ENCODE results near the gene CCDC183.

Gene CCDC183

DNA sequence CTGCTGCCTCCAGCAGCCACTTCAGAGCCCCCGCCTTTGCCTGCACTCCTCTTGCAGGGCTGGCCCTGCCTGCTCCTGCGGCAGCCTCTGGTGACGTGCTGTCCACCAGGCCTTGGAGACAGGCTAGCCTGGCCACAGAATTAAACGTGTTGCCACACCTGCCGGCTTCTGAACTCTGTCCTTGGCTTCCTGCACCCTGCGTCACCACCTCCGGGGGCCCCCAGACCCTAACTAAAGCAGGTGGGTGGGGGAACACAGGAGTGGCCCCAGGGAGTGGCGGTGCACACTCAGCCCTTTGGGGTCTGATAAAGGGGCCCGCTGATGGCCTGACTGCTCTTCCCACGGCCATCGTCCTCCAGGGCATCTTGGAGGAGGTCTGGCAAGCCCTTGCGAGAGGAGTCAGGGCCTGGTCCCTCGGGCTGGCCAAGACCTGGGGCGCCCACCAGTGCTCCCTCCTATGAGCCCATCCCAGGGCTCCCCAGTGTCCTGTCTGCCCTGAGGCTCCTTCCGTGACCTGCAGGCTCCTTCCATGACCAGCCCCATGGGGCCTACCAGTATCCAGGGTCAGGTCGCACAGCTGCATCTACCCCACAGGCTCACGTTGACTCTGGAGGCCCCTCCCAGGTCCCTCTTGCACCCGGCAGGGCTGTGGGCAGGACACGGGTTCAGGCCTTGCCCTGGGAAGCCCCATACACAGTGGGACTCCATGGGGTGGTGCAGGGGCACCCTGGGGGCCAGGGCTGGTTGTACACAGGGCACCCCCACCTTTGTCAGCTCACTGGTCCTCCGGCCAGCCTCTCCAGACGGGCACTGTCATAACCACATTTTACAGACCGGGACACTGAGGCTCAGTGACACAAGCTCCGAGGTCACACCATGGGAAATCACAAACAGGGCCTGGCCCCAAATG, 55.0 kb downstream of the CCDC183 start:
- no peak for DNase-seq

DNA sequence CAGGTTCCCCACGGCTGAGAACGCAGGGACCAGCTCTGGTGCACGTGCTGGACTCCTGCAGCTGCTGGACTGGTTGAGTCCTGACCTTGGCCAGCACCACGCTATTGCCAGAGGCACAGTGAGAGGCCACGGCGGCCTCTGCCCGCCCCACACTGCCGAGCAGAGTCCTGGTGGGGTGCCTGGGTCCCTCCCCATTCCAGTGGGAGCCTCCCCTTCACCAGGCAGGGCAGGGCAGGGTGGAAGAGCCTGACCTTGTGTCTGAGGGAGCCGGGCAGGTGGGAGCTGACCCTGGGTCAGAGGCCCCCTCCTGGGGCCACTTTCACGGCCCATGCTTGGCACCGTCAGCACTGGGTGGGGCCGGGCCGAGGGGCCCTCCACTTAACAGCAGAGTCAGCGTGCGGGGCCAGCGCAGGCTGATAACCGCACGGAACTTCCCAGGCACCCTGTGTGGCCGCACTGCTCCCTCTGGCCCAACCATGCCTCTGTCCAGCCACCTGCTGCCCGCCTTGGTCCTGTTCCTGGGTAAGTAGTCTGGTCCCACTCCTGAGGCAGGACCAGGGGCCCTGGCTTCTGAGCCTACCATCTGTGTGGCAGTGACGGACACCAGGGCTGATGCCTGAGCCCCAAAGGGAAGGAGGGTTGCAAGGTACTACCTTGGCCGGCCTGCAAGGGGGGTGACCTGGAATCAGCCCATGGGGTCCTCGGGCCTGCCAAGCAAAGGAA, 56.0 kb downstream of the CCDC183 start, which contains the start of gene MAMDC4:
TSS of gene MAMDC4 (plus strand) at position 406 of the 723 bp plus-strand sequence. CDS start at position 477, 71 bp downstream.
- no peak for DNase-seq

DNA sequence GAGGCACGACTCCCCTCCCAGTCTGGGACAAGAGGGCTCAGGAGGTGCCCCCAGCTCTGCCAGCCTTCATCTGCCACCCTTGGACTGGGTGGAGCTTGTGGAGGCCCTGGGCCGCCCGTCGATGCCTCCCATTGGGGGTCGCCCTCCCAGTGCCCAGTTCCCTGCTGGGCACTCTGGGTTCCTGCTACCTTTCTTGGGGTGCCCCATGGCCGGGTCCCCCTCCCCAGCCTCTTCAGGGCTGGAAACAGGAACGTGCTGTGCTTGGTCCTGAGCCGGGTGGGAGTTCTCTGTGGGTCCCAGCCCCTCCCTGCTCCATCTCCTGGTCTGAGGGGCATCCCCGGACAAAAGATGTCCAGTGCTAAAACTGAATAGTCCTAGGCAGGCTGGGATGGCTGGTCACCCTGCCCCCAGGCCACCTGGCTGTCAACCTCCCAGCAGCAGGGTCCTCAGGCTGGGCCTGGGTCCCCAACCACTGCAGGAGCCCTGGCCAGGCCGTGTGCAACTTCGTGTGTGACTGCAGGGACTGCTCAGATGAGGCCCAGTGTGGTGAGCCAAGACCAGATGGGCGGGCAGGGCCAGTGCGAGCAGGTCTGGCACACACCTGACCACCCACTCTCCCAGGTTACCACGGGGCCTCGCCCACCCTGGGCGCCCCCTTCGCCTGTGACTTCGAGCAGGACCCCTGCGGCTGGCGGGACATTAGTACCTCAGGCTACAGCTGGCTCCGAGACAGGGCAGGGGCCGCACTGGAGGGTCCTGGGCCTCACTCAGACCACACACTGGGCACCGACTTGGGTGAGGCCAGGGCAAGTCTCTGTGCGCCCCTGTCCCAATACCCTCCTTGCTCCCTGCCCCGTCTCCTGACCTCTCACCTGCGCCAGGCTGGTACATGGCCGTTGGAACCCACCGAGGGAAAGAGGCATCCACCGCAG, 56.8 kb downstream of the CCDC183 start:
- DNase-seq: no peak

DNA sequence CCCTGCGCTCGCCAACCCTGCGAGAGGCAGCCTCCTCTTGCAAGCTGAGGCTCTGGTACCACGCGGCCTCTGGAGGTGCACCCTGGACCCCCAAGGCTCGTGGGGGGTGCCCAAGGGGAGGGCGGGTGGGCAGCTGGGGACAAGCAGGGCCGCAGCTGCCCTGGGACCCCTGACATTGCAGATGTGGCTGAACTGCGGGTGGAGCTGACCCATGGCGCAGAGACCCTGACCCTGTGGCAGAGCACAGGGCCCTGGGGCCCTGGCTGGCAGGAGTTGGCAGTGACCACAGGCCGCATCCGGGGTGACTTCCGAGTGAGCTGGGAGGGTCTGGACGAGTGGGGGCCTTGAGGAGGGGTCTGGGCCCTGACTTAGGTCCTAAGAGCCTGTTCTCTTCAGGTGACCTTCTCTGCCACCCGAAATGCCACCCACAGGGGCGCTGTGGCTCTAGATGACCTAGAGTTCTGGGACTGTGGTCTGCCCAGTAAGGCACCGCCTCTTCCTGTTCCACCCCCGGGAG, 57.5 kb downstream of the CCDC183 start:
- no peak for DNase-seq

DNA sequence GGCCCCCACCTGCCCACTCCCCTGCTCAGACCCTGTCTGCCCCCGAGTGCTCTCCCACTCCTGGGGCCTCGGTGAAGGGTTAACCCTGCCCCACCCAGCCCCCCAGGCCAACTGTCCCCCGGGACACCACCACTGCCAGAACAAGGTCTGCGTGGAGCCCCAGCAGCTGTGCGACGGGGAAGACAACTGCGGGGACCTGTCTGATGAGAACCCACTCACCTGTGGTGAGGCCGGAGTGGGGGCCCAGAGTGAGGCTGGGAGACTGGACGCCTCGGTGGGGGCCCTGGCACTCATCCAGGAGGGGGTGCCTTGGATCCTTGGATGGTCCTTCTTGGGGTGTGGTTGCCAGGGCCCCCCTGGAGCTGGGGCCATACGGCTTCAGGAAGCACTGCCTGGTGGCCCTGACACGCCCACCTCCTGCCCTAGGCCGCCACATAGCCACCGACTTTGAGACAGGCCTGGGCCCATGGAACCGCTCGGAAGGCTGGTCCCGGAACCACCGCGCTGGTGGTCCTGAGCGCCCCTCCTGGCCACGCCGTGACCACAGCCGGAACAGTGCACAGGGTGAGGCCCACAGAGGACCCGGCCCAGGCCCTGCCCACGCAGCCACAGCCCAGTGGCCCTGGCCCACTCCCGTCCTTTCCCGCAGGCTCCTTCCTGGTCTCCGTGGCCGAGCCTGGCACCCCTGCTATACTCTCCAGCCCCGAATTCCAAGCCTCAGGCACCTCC, 58.1 kb downstream of the CCDC183 start:
- no peak for DNase-seq

DNA sequence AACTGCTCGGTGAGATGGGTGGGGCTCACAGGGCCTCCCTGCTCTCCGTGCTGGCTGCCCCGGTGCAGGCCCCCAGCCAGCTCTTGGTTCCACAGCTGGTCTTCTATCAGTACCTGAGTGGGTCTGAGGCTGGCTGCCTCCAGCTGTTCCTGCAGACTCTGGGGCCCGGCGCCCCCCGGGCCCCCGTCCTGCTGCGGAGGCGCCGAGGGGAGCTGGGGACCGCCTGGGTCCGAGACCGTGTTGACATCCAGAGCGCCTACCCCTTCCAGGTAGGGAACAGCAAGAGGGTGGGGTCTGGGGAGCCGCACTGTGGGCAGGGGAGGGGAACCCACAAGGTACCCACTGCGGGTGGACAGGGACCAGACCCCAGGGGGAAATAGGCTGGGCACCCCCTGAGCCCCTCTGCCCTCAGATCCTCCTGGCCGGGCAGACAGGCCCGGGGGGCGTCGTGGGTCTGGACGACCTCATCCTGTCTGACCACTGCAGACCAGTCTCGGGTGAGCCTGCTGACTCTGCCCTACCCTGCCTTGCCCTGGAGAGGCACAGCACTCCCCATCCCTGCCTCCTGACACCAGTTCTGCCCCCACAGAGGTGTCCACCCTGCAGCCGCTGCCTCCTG, 58.8 kb downstream of the CCDC183 start:
- no peak for DNase-seq

DNA sequence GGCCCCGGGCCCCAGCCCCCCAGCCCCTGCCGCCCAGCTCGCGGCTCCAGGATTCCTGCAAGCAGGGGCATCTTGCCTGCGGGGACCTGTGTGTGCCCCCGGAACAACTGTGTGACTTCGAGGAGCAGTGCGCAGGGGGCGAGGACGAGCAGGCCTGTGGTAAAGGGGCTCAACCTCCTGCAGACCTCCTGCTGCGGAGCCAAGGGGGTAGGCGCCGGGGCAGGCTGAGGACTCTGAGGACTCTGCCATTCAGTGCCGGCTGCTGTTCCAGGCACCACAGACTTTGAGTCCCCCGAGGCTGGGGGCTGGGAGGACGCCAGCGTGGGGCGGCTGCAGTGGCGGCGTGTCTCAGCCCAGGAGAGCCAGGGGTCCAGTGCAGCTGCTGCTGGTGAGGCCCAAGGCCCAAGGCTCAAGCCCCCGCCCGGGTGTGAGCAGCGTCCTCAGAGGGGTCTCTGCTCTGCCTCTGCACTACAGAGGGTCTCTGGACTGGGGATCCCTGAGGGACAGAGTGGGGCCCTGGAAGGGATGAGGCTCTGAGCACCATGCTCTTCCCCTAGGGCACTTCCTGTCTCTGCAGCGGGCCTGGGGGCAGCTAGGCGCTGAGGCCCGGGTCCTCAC, 59.4 kb downstream of the CCDC183 start:
- no peak for DNase-seq

DNA sequence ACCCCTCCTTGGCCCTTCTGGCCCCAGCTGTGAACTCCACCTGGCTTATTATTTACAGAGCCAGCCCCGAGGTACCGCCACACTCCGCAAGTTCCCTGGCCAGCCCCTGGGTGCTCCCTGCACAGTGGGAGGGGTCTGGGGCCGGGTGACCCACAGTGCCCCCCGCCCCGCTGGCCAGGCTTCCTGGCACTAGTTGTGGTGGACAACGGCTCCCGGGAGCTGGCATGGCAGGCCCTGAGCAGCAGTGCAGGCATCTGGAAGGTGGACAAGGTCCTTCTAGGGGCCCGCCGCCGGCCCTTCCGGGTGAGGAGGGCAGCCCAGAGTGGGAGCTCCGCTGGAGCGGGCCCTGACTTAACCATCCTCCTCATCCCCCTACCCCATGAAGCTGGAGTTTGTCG, 59.9 kb downstream of the CCDC183 start:
- DNase-seq: no peak

DNA sequence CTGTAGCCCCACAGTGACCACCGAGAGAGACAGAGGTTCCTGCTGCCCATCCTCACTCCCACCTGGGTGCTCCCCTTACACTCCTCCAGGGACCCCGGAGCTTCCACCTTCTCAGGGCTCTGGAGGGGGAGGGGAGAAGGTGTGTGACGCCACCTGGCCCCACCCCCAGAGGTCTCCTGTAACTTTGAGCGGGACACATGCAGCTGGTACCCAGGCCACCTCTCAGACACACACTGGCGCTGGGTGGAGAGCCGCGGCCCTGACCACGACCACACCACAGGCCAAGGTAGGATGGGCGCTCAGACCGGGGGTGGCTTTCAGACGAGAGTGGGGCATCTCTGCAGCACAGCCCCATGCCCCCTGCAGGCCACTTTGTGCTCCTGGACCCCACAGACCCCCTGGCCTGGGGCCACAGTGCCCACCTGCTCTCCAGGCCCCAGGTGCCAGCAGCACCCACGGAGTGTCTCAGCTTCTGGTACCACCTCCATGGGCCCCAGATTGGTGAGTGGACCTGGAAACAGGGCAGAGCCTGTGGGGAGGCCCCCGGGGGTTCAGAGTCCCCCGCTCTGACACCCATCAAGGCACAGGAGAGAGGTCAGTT, 60.5 kb downstream of the CCDC183 start:
- no peak for DNase-seq

DNA sequence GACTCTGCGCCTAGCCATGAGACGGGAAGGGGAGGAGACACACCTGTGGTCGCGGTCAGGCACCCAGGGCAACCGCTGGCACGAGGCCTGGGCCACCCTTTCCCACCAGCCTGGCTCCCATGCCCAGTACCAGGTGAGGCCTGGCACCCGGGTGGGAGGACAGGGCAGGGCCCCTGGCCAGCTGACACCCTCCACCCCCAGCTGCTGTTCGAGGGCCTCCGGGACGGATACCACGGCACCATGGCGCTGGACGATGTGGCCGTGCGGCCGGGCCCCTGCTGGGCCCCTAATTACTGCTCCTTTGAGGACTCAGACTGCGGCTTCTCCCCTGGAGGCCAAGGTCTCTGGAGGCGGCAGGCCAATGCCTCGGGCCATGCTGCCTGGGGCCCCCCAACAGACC, 61.0 kb downstream of the CCDC183 start:
- no peak for DNase-seq
